GM23338 (cell line): ENCODE results near the gene AFP. TPM values are rescaled to one million over a fixed set of nuclear protein-coding genes. Genes with fewer than 3 reads are reported as not detected.

Experiments
- ATAC-seq: fragments of 200-7000 bp; cut with Tn5 transposase; 3 replicates; pipeline ENCODE4 v1.9.1; 2020
- DNase-seq: peaks from one replicate; pipeline ENCODE4 v3.0.0-alpha.2; 2015; ENCODE audit warnings: low spot score
- H2AFZ ChIP-seq: fragments of 200-600 bp; sonication (generic); 2 replicates; pipeline ENCODE4 v1.8.0; 2016; ENCODE audit warnings: antibody characterized with exemption, mild to moderate bottlenecking, moderate library complexity
- H3F3A ChIP-seq: fragments of 200-600 bp; sonication (generic); replicated peaks from 2 replicates; pipeline ENCODE4 v1.8.0; 2017; ENCODE audit warnings: antibody characterized with exemption, mixed run types, low read depth
- H3K27ac ChIP-seq: fragments of 200-600 bp; sonication (generic); 2 replicates; pipeline ENCODE4 v1.6.1; 2016; ENCODE audit warnings: low read depth
- H3K27me3 ChIP-seq: fragments of 200-600 bp; sonication (generic); 2 replicates; pipeline ENCODE4 v1.8.0; 2016; ENCODE audit warnings: mild to moderate bottlenecking, mixed run types, moderate library complexity; ENCODE audit not compliant: insufficient read depth
- H3K36me3 ChIP-seq: fragments of 200-600 bp; sonication (generic); 2 replicates; pipeline ENCODE4 v1.8.0; 2016; ENCODE audit warnings: mild to moderate bottlenecking; ENCODE audit not compliant: insufficient read depth
- H3K4me1 ChIP-seq: fragments of 200-600 bp; sonication (generic); 2 replicates; pipeline ENCODE4 v1.8.0; 2016; ENCODE audit warnings: mild to moderate bottlenecking, moderate library complexity; ENCODE audit not compliant: insufficient read depth
- H3K4me2 ChIP-seq: fragments of 200-600 bp; sonication (generic); 2 replicates; pipeline ENCODE4 v1.7.1; 2017; ENCODE audit warnings: mixed run types
- H3K4me3 ChIP-seq: fragments of 200-600 bp; sonication (generic); 2 replicates; pipeline ENCODE4 v1.6.1; 2016; ENCODE audit warnings: mixed run types
- H3K79me2 ChIP-seq: fragments of 200-600 bp; sonication (generic); replicated peaks from 2 replicates; pipeline ENCODE4 v1.8.0; 2017; ENCODE audit warnings: mild to moderate bottlenecking; ENCODE audit not compliant: insufficient read depth
- H3K9me2 ChIP-seq: fragments of 200-600 bp; sonication (generic); 2 replicates; pipeline ENCODE4 v1.8.0; 2017; ENCODE audit not compliant: insufficient read depth
- H4K20me1 ChIP-seq: fragments of 200-600 bp; sonication (generic); replicated peaks from 2 replicates; pipeline ENCODE4 v1.8.0; 2017; ENCODE audit warnings: mild to moderate bottlenecking; ENCODE audit not compliant: insufficient read depth
- H3K27ac Mint-ChIP-seq: 2 replicates; pipeline ENCODE4 v1.8.0; 2020; ENCODE audit warnings: inconsistent platforms, mild to moderate bottlenecking, moderate library complexity, mixed read lengths
- H3K27me3 Mint-ChIP-seq: 3 replicates; pipeline ENCODE4 v1.8.0; 2022; ENCODE audit warnings: low read depth, mild to moderate bottlenecking, moderate library complexity, mixed read lengths, inconsistent platforms; ENCODE audit not compliant: insufficient read depth, poor library complexity
- H3K36me3 Mint-ChIP-seq: 3 replicates; pipeline ENCODE4 v1.8.0; 2021; ENCODE audit warnings: low read depth, mild to moderate bottlenecking, inconsistent platforms, moderate library complexity, mixed read lengths
- H3K4me1 Mint-ChIP-seq: 3 replicates; pipeline ENCODE4 v1.8.0; 2020; ENCODE audit warnings: mild to moderate bottlenecking, inconsistent platforms, mixed read lengths
- H3K4me3 Mint-ChIP-seq: 3 replicates; pipeline ENCODE4 v1.8.0; 2021; ENCODE audit warnings: moderate library complexity, mild to moderate bottlenecking, inconsistent platforms, mixed read lengths
- H3K9me3 Mint-ChIP-seq: 3 replicates; pipeline ENCODE4 v1.8.0; 2020; ENCODE audit warnings: moderate library complexity, mild to moderate bottlenecking, inconsistent platforms, mixed read lengths
- CREB1 ChIP-seq: fragments of 250-450 bp; sonication (Bioruptor Pico); IDR thresholded peaks from 2 replicates; pipeline ENCODE4 v1.5.0; 2020; ENCODE audit warnings: low read depth, mild to moderate bottlenecking, moderate library complexity
- CTCF ChIP-seq, 2 experiments: fragments of 200-600 bp in 1 of 2; sonication (generic) in 1 of 2; conservative IDR thresholded peaks; 2 replicates each; pipeline versions ENCODE4 v1.5.1 to v1.6.1; 2016 to 2017; ENCODE audit warnings: antibody characterized with exemption in 2 of 2, low read depth in 2 of 2, mild to moderate bottlenecking in 2 of 2, moderate library complexity in 1 of 2
- ETS1 ChIP-seq: IDR thresholded peaks from 2 replicates; pipeline ENCODE4 v1.6.1; 2016; ENCODE audit warnings: antibody characterized with exemption
- EZH2 ChIP-seq: fragments of 200-600 bp; sonication (generic); IDR thresholded peaks from one replicate; pipeline ENCODE4 v1.8.0; 2017; ENCODE audit warnings: antibody characterized with exemption, mild to moderate bottlenecking, low read depth; ENCODE audit not compliant: unreplicated experiment
- EZH2phosphoT487 ChIP-seq: fragments of 200-600 bp; sonication (generic); IDR thresholded peaks from one replicate; pipeline ENCODE4 v1.8.1; 2018; ENCODE audit warnings: antibody characterized with exemption; ENCODE audit not compliant: unreplicated experiment
- JUNB ChIP-seq: IDR thresholded peaks from one replicate; pipeline ENCODE4 v1.6.1; 2016; ENCODE audit warnings: antibody characterized with exemption; ENCODE audit not compliant: unreplicated experiment
- NANOG ChIP-seq: IDR thresholded peaks from 2 replicates; pipeline ENCODE4 v1.6.1; 2016; ENCODE audit warnings: antibody characterized with exemption, borderline replicate concordance
- POLR2AphosphoS5 ChIP-seq: IDR thresholded peaks from 2 replicates; pipeline ENCODE4 v1.6.1; 2016; ENCODE audit warnings: antibody characterized with exemption, low read depth
- REST ChIP-seq: IDR thresholded peaks from one replicate; pipeline ENCODE4 v1.6.1; 2018; ENCODE audit warnings: antibody characterized with exemption; ENCODE audit not compliant: unreplicated experiment
- STAT1 ChIP-seq: IDR thresholded peaks from one replicate; pipeline ENCODE4 v1.6.1; 2016; ENCODE audit warnings: antibody characterized with exemption; ENCODE audit not compliant: unreplicated experiment
- ZNF114 ChIP-seq: fragments of 250-450 bp; sonication (Bioruptor Pico); IDR thresholded peaks from 2 replicates; pipeline ENCODE4 v1.5.0; 2020; ENCODE audit warnings: mild to moderate bottlenecking, moderate library complexity
- ZNF331 ChIP-seq: fragments of 250-450 bp; sonication (Bioruptor Pico); IDR thresholded peaks from 2 replicates; pipeline ENCODE4 v1.5.0; 2020; ENCODE audit warnings: low read depth, mild to moderate bottlenecking, moderate library complexity
- polyA plus RNA-seq: library from polyadenylated mRNA; unstranded; fragments of >200 nt; fragmentation: Nextera tagmentation; extraction: Ambion mirVana; gene quantifications from 2 replicates; pipeline ENCODE4 v1.2.1, GENCODE V29; 2016
- total RNA-seq: library from RNA; depleted of rRNA; stranded (reverse); fragments of >200 nt; shearing (Covaris generic); gene quantifications from 2 replicates; pipeline ENCODE4 v1.2.3, GENCODE V29; 2014
- TF ChIP-seq, protein P1 (sequence below): fragments of 250-450 bp; sonication (Bioruptor Pico); IDR thresholded peaks from 2 replicates; pipeline ENCODE4 v1.5.0; 2020; ENCODE audit warnings: mild to moderate bottlenecking, moderate library complexity

AFP gene
- total and polyA plus RNA-seq, 2 experiments from 2014 or later = 4.0 to 17.3 TPM

- H3K4me2 ChIP-seq = no peak overlapping the region
- H4K20me1 ChIP-seq = no peaks in the 10 kb centered on the region
- no peaks in the 10 kb centered on the region for H3K27me3 ChIP-seq
- no peaks in the 10 kb centered on the region for H3K79me2 ChIP-seq
- TF ChIP-seq NANOG (no peak), CREB1 (no peak), ETS1 (no peak), EZH2phosphoT487 (no peak), ZNF114 (CRISPR knock-in tag) (no peak), STAT1 (no peak), ZNF331 (no peak), CTCF (conservative IDR thresholded peaks at IDR 0.05; ENCODE audit: low read depth in 2 of 2) (no peak), EZH2 (no peak), POLR2AphosphoS5 (no peak), JUNB (no peak), REST (no peak)
- TF ChIP-seq, protein P1, sequence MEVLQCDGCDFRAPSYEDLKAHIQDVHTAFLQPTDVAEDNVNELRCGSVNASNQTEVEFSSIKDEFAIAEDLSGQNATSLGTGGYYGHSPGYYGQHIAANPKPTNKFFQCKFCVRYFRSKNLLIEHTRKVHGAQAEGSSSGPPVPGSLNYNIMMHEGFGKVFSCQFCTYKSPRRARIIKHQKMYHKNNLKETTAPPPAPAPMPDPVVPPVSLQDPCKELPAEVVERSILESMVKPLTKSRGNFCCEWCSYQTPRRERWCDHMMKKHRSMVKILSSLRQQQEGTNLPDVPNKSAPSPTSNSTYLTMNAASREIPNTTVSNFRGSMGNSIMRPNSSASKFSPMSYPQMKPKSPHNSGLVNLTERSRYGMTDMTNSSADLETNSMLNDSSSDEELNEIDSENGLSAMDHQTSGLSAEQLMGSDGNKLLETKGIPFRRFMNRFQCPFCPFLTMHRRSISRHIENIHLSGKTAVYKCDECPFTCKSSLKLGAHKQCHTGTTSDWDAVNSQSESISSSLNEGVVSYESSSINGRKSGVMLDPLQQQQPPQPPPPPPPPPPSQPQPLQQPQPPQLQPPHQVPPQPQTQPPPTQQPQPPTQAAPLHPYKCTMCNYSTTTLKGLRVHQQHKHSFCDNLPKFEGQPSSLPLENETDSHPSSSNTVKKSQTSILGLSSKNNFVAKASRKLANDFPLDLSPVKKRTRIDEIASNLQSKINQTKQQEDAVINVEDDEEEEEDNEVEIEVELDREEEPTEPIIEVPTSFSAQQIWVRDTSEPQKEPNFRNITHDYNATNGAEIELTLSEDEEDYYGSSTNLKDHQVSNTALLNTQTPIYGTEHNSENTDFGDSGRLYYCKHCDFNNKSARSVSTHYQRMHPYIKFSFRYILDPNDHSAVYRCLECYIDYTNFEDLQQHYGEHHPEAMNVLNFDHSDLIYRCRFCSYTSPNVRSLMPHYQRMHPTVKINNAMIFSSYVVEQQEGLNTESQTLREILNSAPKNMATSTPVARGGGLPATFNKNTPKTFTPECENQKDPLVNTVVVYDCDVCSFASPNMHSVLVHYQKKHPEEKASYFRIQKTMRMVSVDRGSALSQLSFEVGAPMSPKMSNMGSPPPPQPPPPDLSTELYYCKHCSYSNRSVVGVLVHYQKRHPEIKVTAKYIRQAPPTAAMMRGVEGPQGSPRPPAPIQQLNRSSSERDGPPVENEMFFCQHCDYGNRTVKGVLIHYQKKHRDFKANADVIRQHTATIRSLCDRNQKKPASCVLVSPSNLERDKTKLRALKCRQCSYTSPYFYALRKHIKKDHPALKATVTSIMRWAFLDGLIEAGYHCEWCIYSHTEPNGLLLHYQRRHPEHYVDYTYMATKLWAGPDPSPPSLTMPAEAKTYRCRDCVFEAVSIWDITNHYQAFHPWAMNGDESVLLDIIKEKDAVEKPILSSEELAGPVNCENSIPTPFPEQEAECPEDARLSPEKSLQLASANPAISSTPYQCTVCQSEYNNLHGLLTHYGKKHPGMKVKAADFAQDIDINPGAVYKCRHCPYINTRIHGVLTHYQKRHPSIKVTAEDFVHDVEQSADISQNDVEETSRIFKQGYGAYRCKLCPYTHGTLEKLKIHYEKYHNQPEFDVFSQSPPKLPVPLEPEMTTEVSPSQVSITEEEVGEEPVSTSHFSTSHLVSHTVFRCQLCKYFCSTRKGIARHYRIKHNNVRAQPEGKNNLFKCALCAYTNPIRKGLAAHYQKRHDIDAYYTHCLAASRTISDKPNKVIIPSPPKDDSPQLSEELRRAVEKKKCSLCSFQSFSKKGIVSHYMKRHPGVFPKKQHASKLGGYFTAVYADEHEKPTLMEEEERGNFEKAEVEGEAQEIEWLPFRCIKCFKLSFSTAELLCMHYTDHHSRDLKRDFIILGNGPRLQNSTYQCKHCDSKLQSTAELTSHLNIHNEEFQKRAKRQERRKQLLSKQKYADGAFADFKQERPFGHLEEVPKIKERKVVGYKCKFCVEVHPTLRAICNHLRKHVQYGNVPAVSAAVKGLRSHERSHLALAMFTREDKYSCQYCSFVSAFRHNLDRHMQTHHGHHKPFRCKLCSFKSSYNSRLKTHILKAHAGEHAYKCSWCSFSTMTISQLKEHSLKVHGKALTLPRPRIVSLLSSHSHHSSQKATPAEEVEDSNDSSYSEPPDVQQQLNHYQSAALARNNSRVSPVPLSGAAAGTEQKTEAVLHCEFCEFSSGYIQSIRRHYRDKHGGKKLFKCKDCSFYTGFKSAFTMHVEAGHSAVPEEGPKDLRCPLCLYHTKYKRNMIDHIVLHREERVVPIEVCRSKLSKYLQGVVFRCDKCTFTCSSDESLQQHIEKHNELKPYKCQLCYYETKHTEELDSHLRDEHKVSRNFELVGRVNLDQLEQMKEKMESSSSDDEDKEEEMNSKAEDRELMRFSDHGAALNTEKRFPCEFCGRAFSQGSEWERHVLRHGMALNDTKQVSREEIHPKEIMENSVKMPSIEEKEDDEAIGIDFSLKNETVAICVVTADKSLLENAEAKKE (CRISPR knock-in tag) = no peak
- no peak overlapping the region for H3K4me3 Mint-ChIP-seq
- H3F3A ChIP-seq = no peaks in the 10 kb centered on the region
- no peaks in the 10 kb centered on the region for H3K9me2 ChIP-seq
- H3K4me1 Mint-ChIP-seq = peaks cover 3% of the 10 kb centered on the region; the same call in 2 of the 3 replicates
- no peak overlapping the region for H3K27ac Mint-ChIP-seq
- H2AFZ ChIP-seq = peak overlapping the region; percentile 74
- H3K36me3 Mint-ChIP-seq = no peaks in the 10 kb centered on the region
- H3K9me3 Mint-ChIP-seq = no peaks in the 10 kb centered on the region
- no peak for DNase-seq
- 0 out of 2 replicates have a peak, but pooled peaks cover 7% of the 10 kb centered on the region for H3K4me1 ChIP-seq
- no peak overlapping the region for H3K4me3 ChIP-seq
- H3K27me3 Mint-ChIP-seq = no peaks in the 10 kb centered on the region
- ATAC-seq = no peak
- no peak overlapping the region for H3K27ac ChIP-seq
- no peaks in the 10 kb centered on the region for H3K36me3 ChIP-seq
Measured at GRCh38 chr4:73396993-73397972, 38.7 kb upstream of the AFP start.
